ENCODE measurements around the gene KRTAP3-2.
"Not testable (repeated sequence)": the region's sequence is repeated elsewhere in the genome, so short reads cannot be mapped to it uniquely, and the experiment has no call there.

The KRTAP3-2 gene

DNA sequence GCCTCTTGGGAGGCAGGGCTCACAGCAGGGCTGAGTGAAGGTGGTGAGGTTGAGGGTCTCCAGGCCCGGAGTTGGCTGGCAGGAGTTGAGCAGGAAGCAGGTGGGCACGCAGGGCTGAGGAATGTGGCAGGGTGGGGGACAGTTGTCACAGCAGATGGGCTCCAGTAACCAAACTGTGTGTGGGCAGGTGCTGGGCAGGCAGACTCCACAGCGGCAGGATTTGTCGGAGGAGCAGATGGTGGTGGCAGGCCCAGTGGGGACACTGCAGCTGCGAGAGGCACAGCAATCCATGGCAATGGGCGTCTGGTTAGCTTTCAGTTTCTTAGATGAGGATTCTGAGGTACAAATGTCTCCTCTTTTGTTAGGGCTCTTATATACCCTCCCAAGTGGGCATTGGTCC, at the start of gene KRTAP3-2:
Gene KRTAP3-2, minus strand, starts transcription at position 344 of the 400 bp plus-strand sequence. Its CDS starts 53 bp downstream, at position 291.
- not testable (repeated sequence) for DNase-seq (ENCODE audit: low read depth)

DNA sequence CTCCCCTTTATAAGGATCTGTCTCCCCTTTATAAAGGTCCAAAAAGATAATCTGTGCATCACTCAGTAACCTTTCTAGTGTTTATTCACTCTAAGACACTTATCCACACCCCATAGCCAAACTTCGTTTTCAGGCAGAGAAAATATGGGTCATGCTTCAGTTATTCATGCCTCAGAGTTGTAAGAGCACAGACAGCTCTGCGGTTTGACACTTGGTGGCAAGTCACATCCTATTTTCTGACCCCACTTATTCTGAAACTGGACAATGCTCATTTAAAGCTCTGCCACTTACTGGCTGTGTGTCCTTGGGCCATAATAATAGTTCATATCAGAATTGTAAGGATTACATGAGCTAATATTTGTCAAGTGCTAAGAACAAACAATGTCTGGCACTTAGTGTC, 49.4 kb upstream of the KRTAP3-2 start:
- no peak for DNase-seq (ENCODE audit: low read depth)

DNA sequence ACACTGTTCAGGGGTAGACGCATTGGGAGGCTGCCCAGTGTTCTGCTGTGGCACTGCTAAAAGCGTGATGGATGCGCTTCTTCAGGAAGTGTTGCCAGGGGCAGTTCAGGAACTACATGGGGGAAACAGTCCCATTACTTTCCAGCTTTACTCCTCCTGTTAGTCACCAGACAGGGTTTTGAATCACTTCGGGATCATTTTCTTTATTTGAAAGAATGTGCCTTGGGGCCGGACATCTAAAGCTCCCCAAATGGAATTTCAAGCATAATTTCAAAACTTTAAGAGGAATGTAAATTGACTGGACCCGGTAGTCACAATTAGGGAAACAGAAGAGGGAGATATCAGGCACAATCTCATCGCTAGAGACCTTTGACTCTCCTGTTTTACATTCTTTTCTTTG, 48.7 kb upstream of the KRTAP3-2 start:
- no peak for DNase-seq (ENCODE audit: low read depth)

DNA sequence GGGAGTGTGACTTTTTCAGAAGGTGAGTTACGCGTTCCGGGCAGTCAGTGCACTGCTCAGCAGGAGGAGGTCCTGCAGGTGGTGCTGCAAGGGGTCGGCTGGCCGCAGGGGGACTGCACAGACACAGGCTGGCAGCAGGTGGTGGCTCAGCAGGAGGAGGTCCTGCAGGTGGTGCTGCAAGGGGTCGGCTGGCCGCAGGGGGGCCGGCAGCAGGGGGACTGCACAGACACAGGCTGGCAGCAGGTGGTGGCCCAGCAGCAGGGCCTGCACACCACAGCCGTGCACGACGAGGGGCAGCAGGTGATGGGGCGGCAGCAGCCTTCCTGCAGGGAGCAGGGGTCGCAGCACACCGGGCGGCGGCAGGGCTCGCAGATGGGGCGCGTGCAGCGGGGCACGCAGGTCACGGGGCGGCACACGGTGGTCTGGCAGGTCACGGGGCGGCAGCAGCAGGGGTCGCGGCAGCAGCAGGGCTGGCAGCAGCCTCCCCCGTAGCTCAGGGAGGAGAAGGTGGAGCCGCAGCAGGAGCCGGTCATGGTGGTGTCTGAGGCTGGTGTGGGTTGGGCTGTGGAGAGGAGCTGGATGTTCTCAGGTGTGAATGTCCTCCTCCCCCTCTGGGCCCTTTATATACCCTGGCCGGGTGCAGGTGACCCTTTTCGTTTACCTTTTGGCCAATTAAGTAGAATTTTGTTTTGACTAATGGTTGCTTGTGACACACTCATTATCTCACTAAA, 47.2 kb upstream of the KRTAP3-2 start, which contains the start of gene KRTAP2-1:
Gene KRTAP2-1, minus strand, starts transcription at position 582 of the 731 bp plus-strand sequence. Its CDS starts 49 bp downstream, at position 533.
- not testable (repeated sequence) for DNase-seq (ENCODE audit: low read depth)

DNA sequence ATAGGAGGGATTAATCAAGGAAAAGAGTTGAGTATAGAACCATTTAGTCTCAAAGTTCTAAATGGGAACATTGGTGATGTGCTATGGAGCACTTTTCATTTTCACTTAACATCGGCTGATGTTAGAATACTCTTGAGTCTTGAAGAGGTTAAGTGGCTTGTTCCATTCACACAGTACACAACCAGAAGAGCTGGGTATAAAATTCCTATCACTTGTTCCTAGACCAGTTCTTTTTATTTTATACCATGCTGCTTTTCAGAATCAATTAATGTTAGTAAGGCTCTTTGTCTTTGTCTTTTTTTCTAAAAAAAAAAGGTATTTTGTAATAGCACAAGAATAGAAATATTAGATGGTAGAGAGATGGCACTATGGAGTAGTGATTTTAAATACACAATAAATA, 43.2 kb upstream of the KRTAP3-2 start:
- DNase-seq (ENCODE audit: low read depth), result no peak

DNA sequence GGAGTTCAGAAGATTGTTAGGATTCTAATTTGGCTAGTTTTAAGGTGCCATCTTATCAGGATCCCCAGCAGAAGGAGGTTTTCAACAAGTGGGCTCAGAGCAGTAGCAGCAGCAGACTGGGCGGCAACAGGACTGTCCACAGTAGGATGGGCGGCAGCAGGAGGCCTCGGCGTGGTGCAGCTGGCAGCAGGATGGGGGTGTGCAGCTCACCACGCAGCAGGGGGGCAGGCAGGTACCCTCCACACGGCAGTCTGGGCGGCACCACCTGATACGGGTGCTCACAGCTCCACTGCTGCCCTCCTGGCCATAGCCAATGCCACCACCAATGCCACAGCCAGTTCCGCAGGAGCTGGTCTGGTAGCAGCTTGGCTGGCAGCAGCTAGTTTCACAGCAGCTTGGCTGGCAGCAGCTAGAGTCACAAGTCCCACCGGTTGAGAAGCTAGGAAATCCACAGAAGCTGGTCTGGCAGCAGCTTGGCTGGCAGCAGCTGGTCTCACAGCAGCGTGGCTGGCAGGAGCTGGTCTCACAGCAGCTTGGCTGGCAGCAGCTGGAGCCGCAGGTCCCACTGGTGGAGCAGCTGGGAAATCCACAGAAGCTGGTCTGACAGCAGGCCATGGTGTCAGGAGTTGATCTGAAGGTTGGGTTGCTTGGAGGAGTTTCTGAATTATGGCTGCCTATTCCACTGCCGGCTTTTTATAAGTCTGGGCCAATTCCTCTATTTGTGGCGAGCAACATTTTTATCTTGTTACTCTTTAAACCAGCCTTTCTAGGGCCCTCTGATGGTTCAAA, 41.3 kb upstream of the KRTAP3-2 start, which contains the start of gene KRTAP1-1:
Gene KRTAP1-1, minus strand, starts transcription at position 668 of the 789 bp plus-strand sequence. Its CDS starts 53 bp downstream, at position 615.
- not testable (repeated sequence) for DNase-seq (ENCODE audit: low read depth)

DNA sequence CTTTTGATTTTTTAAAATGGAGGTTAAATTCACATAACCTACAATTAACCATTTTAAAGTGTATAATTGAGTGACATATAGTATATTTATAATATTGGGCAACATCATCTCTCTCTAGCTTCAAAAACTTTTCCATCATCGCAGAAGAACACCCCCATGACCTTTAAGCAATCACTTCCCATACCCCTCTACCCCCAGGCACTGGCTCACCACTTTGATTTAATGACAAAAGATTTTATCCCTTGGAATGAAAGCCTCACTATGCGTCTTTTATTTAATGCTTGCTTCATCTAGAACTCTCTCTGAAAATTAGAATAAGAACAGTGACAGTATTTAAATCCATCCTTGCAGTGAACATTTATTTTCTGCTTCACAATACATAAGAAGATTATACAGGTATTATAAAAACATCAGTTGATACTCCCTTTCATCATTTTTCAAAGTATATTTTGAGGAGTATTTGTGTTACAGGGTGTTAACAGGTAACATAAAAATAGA, 38.2 kb upstream of the KRTAP3-2 start:
- DNase-seq (ENCODE audit: low read depth), result no peak

DNA sequence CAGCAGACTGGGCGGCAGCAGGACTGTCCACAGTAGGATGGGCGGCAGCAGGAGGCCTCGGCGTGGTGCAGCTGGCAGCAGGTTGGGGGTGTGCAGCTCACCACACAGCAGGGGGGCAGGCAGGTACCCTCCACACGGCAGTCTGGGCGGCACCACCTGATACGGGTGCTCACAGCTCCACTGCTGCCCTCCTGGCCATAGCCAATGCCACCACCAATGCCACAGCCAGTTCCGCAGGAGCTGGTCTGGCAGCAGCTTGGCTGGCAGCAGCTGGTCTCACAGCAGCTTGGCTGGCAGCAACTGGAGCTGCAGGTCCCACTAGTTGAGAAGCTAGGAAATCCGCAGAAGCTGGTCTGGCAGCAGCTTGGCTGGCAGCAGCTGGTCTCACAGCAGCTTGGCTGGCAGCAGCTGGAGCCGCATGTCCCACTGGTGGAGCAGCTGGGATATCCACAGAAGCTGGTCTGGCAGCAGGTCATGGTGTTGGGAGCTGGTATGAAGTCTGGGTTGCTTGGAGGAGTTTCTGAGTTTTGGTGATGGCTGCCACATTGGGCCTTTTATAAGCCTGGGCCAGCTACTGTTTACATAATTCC, 34.7 kb upstream of the KRTAP3-2 start, which contains the start of gene KRTAP1-3:
Gene KRTAP1-3, minus strand, starts transcription at position 529 of the 590 bp plus-strand sequence. Its CDS starts 53 bp downstream, at position 476.
- not testable (repeated sequence) for DNase-seq (ENCODE audit: low read depth)

DNA sequence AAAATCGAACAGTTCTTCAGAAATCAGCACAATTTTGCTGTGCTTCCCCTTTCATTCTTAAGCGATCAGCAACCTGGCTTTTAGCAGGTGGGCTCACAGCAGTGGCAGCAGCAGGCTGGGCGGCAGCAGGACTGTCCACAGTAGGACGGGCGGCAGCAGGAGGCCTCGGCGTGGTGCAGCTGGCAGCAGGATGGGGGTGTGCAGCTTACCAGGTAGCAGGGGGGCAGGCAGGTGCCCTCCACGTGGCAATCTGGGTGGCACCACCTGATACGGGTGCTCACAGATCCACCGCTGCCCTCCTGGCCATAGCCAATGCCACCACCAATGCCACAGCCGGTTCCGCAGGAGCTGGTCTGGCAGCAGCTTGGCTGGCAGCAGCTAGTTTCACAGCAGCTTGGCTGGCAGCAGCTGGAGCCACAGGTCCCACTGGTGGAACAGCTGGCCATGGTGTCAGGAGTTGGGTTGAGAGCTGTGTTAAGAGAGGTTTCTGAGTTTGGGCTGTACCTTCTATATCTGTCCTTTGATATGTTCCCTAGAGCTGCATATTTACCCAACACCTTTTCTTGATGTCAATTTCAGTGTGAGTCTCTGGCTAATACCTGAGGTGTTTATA, 30.0 kb upstream of the KRTAP3-2 start, which contains the start of gene KRTAP1-4:
Gene KRTAP1-4, minus strand, starts transcription at position 563 of the 613 bp plus-strand sequence. Its CDS starts 117 bp downstream, at position 446.
- no peak for DNase-seq (ENCODE audit: low read depth)

DNA sequence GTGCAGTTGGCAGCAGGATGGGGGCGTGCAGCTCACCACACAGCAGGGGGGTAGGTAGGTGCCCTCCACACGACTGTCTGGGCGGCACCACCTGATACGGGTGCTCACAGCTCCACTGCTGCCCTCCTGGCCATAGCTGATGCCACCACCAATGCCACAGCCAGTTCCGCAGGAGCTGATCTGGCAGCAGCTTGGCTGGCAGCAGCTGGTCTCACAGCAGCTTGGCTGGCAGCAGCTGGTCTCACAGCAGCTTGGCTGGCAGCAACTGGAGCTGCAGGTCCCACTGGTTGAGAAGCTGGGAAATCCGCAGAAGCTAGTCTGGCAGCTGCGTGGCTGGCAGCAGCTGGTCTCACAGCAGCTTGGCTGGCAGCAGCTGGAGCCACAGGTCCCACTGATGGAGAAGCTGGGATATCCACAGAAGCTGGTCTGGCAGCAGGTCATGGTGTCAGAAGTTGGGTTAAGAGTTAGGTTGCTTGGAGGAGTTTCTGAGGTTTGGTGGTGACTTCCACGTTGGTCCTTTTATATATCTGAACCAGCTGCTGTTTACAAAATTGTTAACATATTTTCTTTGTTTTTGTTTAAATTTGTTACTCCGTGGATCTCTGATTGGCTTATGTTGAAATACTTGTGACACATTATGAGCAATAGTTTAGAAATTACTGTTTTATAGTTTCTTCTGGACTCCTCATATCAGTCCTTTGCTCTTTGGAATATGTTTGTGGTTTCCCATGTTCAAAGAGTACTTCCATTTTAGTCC, 27.2 kb upstream of the KRTAP3-2 start, which contains the start of gene KRTAP1-5:
Gene KRTAP1-5, minus strand, starts transcription at position 494 of the 757 bp plus-strand sequence. Its CDS starts 53 bp downstream, at position 441.
- no peak for DNase-seq (ENCODE audit: low read depth)

DNA sequence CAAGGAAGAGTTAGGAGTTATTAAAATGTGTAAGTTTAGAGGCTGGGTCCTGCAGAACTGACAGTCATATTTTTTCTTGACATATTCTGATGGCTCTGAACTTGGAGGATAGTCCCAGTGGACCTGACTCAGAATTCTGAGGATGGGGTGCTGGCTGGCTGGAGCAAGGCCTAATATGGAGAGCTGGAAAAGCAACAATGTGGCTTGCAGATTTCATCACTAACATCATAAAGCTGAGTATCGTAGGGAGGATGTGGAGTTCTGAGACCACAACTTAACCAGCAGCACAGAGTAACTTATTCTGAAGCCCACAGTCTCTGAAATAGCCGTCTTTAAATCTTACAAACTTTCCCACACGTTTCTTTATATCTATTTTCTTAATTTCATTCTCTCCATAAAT, 25.0 kb upstream of the KRTAP3-2 start:
- DNase-seq (ENCODE audit: low read depth), result no peak

DNA sequence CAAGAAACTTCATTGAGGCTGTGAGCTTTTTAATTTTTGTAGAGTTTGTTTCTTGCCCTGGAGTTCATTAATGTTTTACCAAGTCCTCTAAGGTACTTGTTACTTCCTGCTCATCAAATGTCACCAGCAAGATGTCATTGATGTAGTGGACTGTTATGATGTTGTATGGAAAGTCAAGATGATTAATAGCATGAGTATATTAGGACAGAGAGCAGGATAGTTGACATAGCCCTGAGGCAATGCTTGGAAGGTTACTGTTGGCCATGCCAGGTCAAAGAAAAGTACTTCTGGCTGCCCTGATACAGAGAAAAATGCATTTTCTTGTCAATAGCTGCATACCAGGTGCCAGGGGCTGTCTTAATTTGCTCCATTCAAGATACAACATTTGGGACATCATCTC, 20.6 kb upstream of the KRTAP3-2 start:
- no peak for DNase-seq (ENCODE audit: low read depth)

DNA sequence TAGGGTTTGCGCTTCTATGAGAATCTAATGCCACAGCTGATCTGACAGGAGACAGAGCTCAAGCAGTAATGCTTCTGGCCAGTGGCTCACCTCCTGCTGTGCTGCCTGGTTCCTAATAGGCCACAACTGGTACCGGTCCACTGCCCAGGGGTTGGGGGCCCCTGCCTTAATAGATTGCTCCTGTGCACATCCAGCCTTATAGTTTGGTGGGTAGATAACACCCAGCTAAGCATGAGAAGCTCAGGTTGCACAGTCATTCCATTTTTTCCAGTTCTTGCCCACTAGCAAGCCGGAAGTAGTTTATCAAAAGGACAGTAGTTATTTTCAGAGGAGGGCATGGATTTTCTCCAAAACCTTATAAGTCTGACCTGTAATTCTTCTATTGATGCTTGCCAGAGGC, 19.7 kb upstream of the KRTAP3-2 start:
- no peak for DNase-seq (ENCODE audit: low read depth)

DNA sequence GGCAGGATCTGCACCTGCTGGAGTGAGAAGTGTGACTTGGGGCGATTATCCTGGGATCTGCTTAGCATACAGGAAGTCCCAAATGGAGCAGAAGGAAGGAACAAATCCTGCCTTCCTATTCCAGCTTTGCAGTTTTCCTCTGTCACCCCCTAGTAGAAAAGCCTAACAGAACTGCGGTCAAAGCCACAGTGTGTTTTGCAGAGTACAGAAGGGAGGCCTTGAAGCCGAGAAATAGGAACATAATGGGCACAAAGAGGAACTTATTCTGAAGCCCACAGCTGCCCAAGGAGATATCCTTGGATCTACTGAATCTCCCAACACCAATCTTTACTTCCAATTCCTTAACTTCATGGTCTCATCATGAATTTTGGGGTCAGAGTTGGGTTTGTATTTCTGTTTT, 18.8 kb upstream of the KRTAP3-2 start:
- DNase-seq (ENCODE audit: low read depth), result no peak

DNA sequence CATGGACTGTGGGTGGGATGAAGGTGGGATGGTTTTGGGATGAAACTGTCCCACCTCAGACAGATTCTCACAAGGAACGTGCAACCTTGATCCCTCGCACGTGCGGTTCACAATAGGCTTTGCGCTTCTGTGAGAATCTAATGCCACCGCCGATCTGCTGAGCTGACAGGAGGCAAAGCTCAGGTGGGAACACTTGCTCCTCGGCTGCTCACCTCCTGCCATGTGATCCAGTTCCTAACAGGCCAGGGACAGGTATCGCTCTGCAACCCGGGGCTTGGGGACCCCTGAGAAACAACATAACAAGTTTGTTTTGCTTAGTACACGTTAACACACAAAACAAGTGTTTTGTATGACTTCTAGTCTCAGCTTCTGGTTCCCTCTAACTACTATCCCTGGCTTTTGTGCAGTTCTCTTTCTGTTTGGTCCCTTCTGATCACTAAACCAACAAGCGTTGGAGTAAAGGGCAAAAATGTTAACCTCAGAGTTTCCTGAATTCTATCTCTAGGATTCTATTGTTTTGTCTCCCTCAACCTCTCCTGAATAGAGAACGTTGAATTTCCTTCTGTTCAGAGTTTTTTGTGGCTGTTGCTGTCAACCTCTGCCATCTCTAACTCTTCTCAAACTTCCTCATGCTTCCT, 17.0 kb upstream of the KRTAP3-2 start:
- no peak for DNase-seq (ENCODE audit: low read depth)

DNA sequence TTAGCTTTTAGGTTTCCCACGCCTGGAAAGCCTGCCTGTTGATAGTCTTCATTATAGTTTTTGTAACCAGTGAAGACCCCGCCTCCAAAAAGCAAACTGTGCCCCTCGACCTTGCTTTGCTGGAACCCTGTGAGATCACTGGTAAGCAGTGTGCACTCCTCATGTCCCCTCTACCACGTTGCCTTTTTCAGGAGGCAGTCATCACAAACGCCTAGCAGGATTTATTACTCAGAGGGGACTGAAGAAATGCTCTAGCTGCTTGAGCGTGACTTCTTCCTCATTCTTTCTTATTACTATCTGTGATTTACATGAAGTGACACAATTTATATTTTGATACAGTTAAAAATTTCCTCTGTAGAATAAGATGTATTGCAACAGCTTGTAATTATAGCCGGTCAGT, 15.7 kb upstream of the KRTAP3-2 start:
- no peak for DNase-seq (ENCODE audit: low read depth)

DNA sequence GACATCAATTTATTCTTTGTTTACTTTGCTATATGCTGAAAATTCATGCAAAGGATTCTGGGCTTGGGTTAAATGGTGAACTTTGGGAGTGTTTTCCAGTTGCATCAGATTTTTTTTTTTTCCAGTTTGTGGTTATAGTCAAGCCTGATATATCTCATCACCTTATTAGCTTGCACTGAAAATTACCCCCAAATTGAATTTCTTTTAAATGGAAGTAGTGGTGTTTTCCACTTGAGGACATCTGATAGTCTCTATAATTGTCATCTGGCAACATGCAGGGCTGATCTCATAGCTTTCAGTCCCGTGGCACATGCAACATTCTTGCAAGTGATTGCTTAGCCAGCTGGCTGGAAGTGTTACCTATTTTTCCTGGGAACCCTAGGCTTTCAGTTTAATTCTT, 13.9 kb upstream of the KRTAP3-2 start:
- no peak for DNase-seq (ENCODE audit: low read depth)

DNA sequence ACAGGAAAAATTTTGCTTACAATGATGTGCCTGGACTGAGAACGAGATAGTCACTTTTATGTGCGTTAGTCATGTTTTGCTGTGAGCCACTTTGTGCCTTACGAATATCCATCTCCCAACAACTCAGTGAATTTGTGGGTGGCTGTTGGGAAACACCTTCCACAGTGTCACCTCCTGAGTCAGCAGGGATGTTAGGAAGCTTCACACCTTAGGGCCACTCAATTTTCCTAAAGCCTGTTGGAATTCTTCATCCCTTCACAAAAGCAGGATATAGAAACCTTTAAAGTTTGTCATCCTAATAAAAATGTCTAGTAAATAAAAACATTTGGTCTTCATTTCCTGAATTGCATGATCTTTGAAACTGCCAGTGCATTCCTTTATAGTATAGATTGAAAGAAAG, 13.5 kb upstream of the KRTAP3-2 start:
- DNase-seq (ENCODE audit: low read depth), result no peak

DNA sequence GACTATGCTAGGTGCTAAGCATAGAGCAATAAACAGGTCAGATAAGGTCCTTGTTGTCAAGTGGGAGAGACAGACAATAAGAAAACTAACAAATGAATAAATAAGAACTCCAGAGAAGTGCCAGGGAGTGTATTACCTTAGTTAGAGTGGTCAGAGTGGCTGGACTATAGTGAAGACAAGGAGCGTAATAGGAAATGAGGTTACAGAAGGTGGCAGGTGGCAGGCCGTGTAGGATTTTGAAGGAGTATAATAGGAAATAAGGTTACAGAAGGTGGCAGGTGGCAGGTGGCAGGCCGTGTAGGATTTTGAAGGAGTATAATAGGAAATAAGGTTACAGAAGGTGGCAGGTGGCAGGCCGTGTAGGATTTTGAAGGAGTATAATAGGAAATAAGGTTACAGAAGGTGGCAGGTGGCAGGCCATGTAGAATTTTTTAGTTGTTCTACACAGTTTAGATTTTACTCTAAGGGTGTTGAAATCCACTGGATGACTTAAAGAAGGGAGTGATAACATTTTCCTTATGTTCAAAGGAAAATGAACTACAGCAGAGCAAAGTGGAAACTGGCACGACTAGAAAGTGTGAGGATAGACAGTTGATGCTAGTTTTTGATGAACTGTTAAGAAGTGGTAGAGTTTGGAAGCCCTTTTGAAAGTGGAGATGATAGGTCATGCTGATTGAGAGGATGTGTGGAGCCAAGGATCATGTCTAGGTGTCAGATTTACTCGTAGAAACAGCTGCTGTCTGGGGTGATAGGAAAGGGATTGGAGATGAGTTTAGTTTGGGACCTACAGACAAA, 12.8 kb upstream of the KRTAP3-2 start:
- no peak for DNase-seq (ENCODE audit: low read depth)
